GM18519 (cell line): ENCODE results near the gene ACTMAP.
"Not testable (repeated sequence)": the region's sequence is repeated elsewhere in the genome, so short reads cannot be mapped to it uniquely, and the experiment has no call there.

ENCODE experiments used
- ATAC-seq: cut with Tn5 transposase; IDR thresholded peaks from one replicate; pipeline ENCODE4 v1.9.1; 2021; ENCODE audit warnings: mild to moderate bottlenecking, moderate library complexity; ENCODE audit not compliant: unreplicated experiment, low FRiP score

ACTMAP gene

GRCh38 chr19:40776932-40777644 is 26.8 kb upstream of the ACTMAP start:
- peak; percentile 45 for ATAC-seq

- ATAC-seq = no peak
These were observed 26.1 kb upstream of the ACTMAP start for GRCh38 chr19:40776364-40776763.

- ATAC-seq = no peak
These were observed 25.4 kb upstream of the ACTMAP start for GRCh38 chr19:40775632-40776022.

- no peak for ATAC-seq
These were observed 24.8 kb upstream of the ACTMAP start, which contains the start of gene MIA for GRCh38 chr19:40774916-40775631. TSS of gene MIA (plus strand) at chr19:40775521. CDS start at chr19:40775543, 22 bp downstream.

- ATAC-seq = not testable (repeated sequence)
These were observed 21.0 kb upstream of the ACTMAP start for GRCh38 chr19:40771101-40771862.

- ATAC-seq = no peak
These were observed 18.6 kb upstream of the ACTMAP start for GRCh38 chr19:40768869-40769268.

- not testable (repeated sequence) for ATAC-seq
These were observed 16.1 kb upstream of the ACTMAP start for GRCh38 chr19:40766385-40766784.

GRCh38 chr19:40763963-40764362 is 13.7 kb upstream of the ACTMAP start:
- ATAC-seq = no peak

GRCh38 chr19:40763526-40763925 is 13.2 kb upstream of the ACTMAP start:
- no peak for ATAC-seq

GRCh38 chr19:40762754-40763470 is 12.6 kb upstream of the ACTMAP start:
- no peak for ATAC-seq

GRCh38 chr19:40759352-40759751 is 9.1 kb upstream of the ACTMAP start:
- no peak for ATAC-seq

GRCh38 chr19:40758491-40758890 is 8.2 kb upstream of the ACTMAP start:
- no peak for ATAC-seq

GRCh38 chr19:40756502-40757110 is 6.3 kb upstream of the ACTMAP start:
- ATAC-seq = no peak

GRCh38 chr19:40755791-40756190 is 5.5 kb upstream of the ACTMAP start:
- ATAC-seq = no peak

- ATAC-seq = no peak
These were observed 5.0 kb upstream of the ACTMAP start for GRCh38 chr19:40755248-40755624.

- ATAC-seq = no peak
These were observed 4.5 kb upstream of the ACTMAP start for GRCh38 chr19:40754611-40755247.

GRCh38 chr19:40752257-40752781 is 2.0 kb upstream of the ACTMAP start:
- no peak for ATAC-seq

- ATAC-seq = peak; percentile 41
These were observed 729 bp upstream of the ACTMAP start, which contains the start of gene SNRPA for GRCh38 chr19:40750874-40751537. TSS of gene SNRPA (plus strand) at chr19:40751203. CDS start at chr19:40751409, 206 bp downstream.

GRCh38 chr19:40747536-40747935 is 2.7 kb downstream of the ACTMAP start:
- ATAC-seq = no peak
